ENCODE data around the gene TRIM46. TPM values are rescaled to one million over a fixed set of nuclear protein-coding genes. Genes with fewer than 3 reads are reported as not detected.

TRIM46 gene
- total RNA-seq, 1 experiment from 2014 or later, result 6.0 TPM

GRCh38 chr1:155197901-155198546, 24.4 kb downstream of the TRIM46 start:
- BruUV-seq (replicated peaks), result no TSS peak
- Histone ChIP-seq H3K79me2 (ENCODE audit: low read depth) (no peaks in the 10 kb centered on the region), H3K9me3 (ENCODE audit: insufficient read depth, low read depth) (no peaks in the 10 kb centered on the region), H3F3A (ENCODE audit: insufficient read depth, low read depth) (peaks cover 9% of the 10 kb centered on the region; the same call in 1 of the 2 replicates), H3K9me2 (ENCODE audit: insufficient read depth) (no peaks in the 10 kb centered on the region), H3K27ac (no peak overlapping the region), H3K27me3 (ENCODE audit: insufficient read depth, low read depth) (no peaks in the 10 kb centered on the region), H2AFZ (no peak overlapping the region), H3K4me1 (replicated peaks; ENCODE audit: insufficient read depth) (peaks cover 10% of the 10 kb centered on the region), H3K4me3 (no peak overlapping the region), H4K20me1 (ENCODE audit: insufficient read depth) (no peaks in the 10 kb centered on the region), H3K36me3 (ENCODE audit: low read depth) (no peaks in the 10 kb centered on the region), H3K4me2 (no peak overlapping the region)
- intact Hi-C loops (cut with micrococcal nuclease; ENCODE audit: unreplicated experiment), result no loop called here
- ChIA-PET CTCF (no interaction called here), POLR2A (ENCODE audit: unreplicated experiment) (interaction anchor here (0.5 kb wide), 1 partner anchor 22 kb away, joined by 4 read pairs; no protein-coding TSS in a partner anchor)
- DNase-seq, result no peak
- TF ChIP-seq EZH2 (IDR thresholded peaks at IDR 0.05; ENCODE audit: low read depth) (no peak), CTCF (conservative IDR thresholded peaks at IDR 0.05) (no peak)

- H3K4me3 ChIP-seq, result no peak overlapping the region
- H3K4me1 ChIP-seq (replicated peaks; ENCODE audit: insufficient read depth), result peaks cover 10% of the 10 kb centered on the region
- POLR2A ChIA-PET (ENCODE audit: unreplicated experiment), result interaction anchor here (0.5 kb wide), 1 partner anchor 21 kb away, joined by 4 read pairs; no protein-coding TSS in a partner anchor
- TF ChIP-seq EZH2 (IDR thresholded peaks at IDR 0.05; ENCODE audit: low read depth), result no peak
- TF ChIP-seq CTCF (conservative IDR thresholded peaks at IDR 0.05), result no peak
- no peaks in the 10 kb centered on the region for H3K27me3 ChIP-seq (ENCODE audit: insufficient read depth, low read depth)
- H3K36me3 ChIP-seq (ENCODE audit: low read depth), result no peaks in the 10 kb centered on the region
- intact Hi-C loops (cut with micrococcal nuclease; ENCODE audit: unreplicated experiment), result no loop called here
- H4K20me1 ChIP-seq (ENCODE audit: insufficient read depth), result no peaks in the 10 kb centered on the region
- peaks cover 8% of the 10 kb centered on the region; the same call in 1 of the 2 replicates for H3F3A ChIP-seq (ENCODE audit: insufficient read depth, low read depth)
- H2AFZ ChIP-seq, result no peak overlapping the region
- no peak overlapping the region for H3K27ac ChIP-seq
- no peaks in the 10 kb centered on the region for H3K9me2 ChIP-seq (ENCODE audit: insufficient read depth)
- no peak for DNase-seq
- no peak overlapping the region for H3K4me2 ChIP-seq
- no peaks in the 10 kb centered on the region for H3K79me2 ChIP-seq (ENCODE audit: low read depth)
- no peaks in the 10 kb centered on the region for H3K9me3 ChIP-seq (ENCODE audit: insufficient read depth, low read depth)
- no TSS peak for BruUV-seq (replicated peaks)
- CTCF ChIA-PET, result no interaction called here
Measured at GRCh38 chr1:155198547-155198906, 24.9 kb downstream of the TRIM46 start.

GRCh38 chr1:155199792-155200191, 26.1 kb downstream of the TRIM46 start:
- Histone ChIP-seq H2AFZ (no peak overlapping the region), H3K4me2 (no peak overlapping the region), H3K9me2 (ENCODE audit: insufficient read depth) (no peaks in the 10 kb centered on the region), H3K36me3 (ENCODE audit: low read depth) (no peaks in the 10 kb centered on the region), H3K27ac (no peak overlapping the region), H3K4me3 (no peak overlapping the region), H3K79me2 (ENCODE audit: low read depth) (no peaks in the 10 kb centered on the region), H3K9me3 (ENCODE audit: insufficient read depth, low read depth) (no peaks in the 10 kb centered on the region), H4K20me1 (ENCODE audit: insufficient read depth) (no peaks in the 10 kb centered on the region), H3K4me1 (replicated peaks; ENCODE audit: insufficient read depth) (no peaks in the 10 kb centered on the region), H3F3A (ENCODE audit: insufficient read depth, low read depth) (no peaks in the 10 kb centered on the region; the same call in 1 of the 2 replicates), H3K27me3 (ENCODE audit: insufficient read depth, low read depth) (no peaks in the 10 kb centered on the region)
- no TSS peak for BruUV-seq (replicated peaks)
- ChIA-PET POLR2A (ENCODE audit: unreplicated experiment) (no interaction called here), CTCF (no interaction called here)
- TF ChIP-seq EZH2 (IDR thresholded peaks at IDR 0.05; ENCODE audit: low read depth) (no peak), CTCF (conservative IDR thresholded peaks at IDR 0.05) (no peak)
- no peak for DNase-seq
- intact Hi-C loops (cut with micrococcal nuclease; ENCODE audit: unreplicated experiment), result no loop called here
